NCI-H2107 treated with DMSO at 0.1 percent for 48 hours (cell line): ENCODE measurements around the gene NECTIN3.
A peak's percentile ranks its signal among the peaks of the same experiment; 100 is the strongest.

ENCODE experiments used
- DNase-seq: peaks from one replicate; lab custom pipeline; 2025; ENCODE audit not compliant: unreplicated experiment; lab: John Stamatoyannopoulos, UW

Gene NECTIN3

DNA sequence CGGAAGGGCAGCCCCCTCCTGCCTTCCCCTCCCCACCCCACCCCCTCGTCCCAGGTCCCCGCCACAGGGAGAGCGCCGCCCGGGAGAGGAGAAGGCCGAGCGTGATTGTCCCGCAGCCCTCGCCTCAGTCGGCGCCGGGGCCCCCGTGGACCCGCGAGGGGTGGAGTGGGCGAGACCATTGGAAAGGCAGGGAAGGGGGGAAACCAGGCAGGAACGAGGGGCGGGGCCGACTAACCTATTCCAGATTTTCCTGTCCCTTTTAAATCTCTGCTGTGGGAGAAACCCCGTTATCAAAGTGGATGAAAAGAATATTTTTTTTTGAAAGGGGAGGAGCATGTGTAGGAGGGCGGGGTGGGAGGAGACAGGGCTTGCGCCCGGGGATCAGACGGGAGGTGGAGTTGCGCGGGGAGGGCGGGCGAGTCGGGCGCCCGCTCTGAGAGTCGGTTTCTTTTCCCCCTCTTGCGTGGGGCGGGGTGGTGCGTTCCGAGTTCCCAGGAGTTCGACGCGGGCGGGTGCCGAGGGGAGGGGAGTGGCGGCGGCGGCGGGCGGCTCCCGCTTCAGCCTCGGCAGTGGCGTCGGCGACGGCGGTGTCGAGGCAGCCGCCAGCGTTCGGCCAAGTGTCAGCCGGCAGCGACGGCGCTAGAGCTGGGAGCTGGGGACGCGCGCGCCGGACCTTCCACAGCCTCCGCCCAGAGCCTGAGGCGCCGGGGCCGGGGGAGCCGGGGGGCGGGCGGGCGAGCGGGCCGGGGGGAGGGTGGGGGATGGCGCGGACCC is at the start of gene NECTIN3:
Gene NECTIN3, plus strand, starts transcription at position 560 of the 774 bp plus-strand sequence. Its CDS starts 202 bp downstream, at position 762.
- peak; percentile 19 for DNase-seq

DNA sequence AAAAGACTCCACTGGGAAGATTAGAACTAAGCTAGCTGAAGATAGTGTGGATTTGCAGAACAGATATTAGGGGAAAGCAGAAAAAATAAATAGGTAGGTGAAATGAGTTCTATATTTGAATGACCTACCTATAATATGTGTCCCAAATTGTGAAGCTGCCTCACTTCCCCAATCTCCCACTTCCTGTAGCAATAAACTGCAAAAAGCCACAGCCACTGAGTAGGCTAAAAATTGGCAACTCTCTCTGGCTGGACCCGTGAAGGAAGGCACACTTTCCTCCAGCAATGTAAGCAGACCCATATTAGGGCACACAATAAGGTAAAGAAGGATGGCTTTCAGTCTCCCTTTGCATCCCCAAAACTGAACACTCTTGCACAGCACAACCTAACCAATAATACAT is 43.7 kb upstream of the NECTIN3 start:
- DNase-seq, result no peak

GRCh38 chr3:111031538-111031937 is 40.1 kb upstream of the NECTIN3 start:
- DNase-seq, result no peak

GRCh38 chr3:111032677-111033076 is 38.9 kb upstream of the NECTIN3 start:
- DNase-seq, result no peak

- DNase-seq, result no peak
Observed at GRCh38 chr3:111033470-111034050, 38.1 kb upstream of the NECTIN3 start.

DNA sequence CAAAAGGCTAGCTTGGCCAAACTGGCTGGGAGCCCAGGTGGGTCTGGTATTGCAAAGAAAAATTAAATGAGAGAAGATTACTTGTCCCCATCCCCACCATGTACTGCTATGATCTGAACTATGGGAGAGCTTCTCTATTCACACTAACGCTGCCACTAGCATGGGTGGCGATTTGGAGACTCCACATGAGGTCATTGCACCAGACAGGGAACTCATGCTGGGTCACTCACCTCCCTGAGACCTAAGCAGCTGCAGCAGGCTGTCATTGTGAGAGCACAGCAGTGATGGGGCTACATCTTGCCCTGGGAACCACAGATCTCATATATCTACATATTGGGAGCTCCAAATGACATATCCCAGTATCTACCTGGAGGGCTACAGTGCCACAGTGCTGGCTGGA is 36.3 kb upstream of the NECTIN3 start:
- DNase-seq, result no peak

DNA sequence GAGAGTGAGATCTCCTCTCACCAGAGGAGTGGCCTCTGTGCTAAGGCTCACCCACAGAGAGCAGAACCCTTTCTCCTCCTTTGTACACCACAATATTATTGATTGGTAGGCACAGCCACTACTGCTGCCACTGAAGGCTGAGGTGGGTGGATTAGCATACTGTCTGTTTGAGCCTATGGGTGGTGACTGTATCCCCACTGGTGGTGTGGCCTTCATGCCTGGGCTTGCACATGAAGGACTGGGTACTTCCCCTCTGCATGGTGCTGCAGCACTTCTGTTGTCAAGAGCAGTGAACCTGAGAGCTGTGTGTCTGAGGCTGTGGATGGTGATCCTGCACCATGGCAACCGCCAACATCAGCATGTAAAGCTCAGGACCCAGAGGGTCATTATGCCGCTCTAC is 35.7 kb upstream of the NECTIN3 start:
- DNase-seq, result no peak

DNA sequence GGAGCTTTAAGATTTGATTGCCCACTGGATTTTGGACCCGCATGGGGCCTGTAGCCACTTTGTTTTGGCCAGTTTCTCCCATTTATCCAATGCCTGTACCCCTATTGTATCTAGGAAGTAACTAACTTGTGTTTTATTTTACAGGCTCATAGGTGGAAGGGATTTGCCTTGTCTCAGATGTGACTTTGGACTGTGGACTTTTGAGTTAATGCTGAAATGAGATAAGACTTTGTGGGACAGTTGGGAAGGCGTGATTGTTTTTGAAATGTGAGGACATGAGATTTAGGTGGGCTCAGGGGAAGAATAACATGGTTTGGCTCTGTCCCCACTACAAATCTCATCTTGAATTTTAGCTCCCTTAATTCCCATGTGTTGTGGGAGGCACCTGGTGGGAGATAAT is 30.7 kb upstream of the NECTIN3 start:
- DNase-seq, result no peak

- DNase-seq, result no peak
Observed at GRCh38 chr3:111045564-111045963, 26.1 kb upstream of the NECTIN3 start.

DNA sequence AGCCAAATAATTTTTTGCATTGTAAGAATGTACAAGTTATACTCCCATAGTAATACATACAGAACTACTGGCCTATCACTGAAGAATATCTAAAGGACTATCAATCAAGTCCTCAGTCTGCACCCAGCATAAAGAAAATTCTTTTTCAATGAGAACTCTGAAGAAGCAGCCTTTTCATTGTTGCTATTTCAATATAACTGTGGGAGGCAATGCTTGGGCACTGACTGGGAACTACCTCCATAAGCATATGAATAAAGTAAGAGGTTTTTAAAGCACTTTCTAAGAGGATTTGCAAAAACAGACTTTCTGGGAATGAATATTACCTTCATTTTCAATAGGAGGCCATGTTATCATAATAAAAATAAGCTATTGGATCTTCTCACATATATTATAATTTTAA is 24.6 kb upstream of the NECTIN3 start:
- DNase-seq, result no peak

- no peak for DNase-seq
Observed at GRCh38 chr3:111047812-111048435, 23.7 kb upstream of the NECTIN3 start.

- DNase-seq, result no peak
Observed at GRCh38 chr3:111051354-111051753, 20.3 kb upstream of the NECTIN3 start.

- no peak for DNase-seq
Observed at GRCh38 chr3:111068574-111068973, 3.0 kb upstream of the NECTIN3 start.

DNA sequence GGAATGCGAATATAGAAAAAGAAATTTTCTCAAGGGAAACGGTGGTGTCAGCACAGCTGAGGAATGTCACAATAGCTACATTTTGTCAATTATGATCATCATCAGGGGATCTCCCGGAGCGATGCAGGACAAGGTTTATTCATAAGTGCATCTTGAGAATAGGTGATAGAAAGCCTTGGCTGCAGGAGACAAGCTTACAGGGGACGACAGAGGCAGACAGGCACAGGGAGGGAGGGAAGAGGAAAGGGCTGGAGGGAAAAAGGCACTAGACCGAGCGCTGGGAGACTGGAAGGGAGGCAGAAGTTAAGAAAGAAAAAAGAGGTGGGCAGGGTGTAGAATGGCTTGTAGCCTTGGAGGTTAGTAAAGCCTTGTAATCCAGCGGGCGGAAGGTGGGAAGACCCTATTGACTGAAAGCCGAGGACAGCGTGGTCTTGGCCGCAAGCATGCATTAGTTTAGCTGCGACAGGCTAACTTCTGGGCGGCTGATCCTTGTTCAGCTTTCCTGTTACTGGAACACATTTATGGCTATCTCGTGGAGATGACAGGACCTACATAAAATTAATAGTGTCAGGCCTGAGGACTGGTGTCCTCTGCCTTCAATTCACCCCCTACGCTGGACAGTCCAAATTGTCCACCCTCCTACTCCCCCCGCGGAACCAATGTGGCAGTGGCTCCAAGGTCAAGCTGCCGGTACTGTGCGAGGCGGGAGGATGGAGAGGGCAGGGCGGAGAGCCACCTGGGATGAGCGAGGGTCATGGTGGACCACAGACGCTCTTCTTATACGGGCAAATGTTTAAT is 1.4 kb upstream of the NECTIN3 start:
- no peak for DNase-seq

DNA sequence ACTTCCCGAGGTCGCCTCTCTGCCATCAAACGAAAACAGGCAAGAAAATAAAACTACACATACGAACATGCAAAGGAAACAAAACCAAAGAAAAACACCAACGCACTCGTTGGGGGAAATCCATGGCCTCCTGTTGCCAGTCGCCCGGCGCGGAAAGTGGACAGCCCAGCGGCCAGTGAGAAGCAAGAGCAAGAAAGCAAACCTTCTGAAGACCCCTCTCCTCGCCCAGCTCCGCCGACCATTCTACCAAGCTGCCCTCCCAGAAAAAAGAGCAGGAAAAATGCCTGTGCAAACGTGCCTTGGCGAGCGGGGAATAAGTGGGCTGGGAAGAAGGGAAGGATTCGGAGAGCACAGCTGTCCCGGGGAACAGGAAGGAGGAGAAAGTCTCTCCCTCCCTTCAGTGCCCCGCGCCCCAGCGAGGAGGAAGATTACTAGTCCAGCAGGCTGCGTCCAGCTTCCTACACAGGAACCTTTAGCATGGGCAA is 802 bp upstream of the NECTIN3 start:
- DNase-seq, result no peak

DNA sequence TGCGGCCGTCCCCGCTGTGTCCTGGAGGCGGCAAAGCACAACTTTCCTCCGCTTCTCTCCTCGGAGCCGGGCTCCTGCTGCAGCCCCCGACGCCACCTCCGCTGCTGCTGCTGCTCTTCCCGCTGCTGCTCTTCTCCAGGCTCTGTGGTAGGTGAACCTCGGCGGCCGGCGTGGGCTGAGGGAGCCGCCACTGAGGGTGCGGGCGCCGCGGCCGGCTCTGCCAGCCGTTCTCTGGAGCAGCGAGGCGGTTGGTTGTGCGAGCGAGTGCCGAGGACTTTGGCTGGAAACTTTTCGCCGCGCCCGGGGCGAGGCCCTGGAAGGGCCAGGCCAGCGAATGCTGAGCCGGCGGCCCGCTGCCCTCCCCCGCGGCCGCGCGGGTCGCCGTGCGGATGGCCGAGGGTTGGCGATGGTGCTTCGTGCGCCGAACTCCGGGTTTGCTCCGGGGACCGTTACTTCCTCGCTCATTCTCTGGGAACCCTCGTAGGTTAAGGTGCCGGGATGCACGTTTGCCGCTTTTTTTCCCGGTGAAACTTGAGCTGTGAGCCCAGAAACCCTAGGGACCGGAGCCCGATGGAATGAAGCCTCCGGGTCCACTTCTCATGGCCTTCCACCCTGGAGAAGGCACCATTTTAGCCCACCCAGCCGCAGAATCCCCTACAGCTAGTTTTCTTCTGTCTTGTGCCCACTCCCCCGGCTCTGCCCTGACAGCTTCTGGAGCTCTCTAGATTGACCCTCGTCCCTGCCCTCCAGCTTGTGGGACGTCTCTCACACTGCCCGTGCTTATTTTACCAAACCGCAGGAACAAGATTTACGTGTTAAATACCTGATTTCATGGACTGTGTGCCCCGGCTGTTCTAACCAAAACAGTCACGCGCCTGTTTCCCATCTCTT is 660 bp downstream of the NECTIN3 start:
- DNase-seq, result no peak

- no peak for DNase-seq
Observed at GRCh38 chr3:111073218-111073617, 1.6 kb downstream of the NECTIN3 start.

DNA sequence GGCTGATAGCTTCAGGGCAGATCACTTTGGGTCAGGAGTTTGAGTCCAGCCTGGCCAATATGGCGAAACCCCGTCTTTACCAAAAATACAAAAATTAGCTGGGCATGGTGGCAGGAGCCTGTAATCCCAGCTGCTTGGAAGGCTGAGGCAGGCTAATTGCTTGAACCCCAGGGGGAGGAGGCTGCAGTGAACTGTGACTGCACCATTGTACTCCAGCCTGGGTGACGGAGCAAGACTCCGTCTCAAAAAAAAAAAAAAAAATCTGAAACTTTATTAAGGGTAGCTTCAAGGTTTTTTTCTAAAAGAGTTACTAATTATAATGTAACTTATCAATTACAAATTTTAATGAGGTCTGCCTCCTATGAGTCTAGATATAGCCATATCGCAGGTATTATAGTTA is 5.1 kb downstream of the NECTIN3 start:
- DNase-seq, result no peak

DNA sequence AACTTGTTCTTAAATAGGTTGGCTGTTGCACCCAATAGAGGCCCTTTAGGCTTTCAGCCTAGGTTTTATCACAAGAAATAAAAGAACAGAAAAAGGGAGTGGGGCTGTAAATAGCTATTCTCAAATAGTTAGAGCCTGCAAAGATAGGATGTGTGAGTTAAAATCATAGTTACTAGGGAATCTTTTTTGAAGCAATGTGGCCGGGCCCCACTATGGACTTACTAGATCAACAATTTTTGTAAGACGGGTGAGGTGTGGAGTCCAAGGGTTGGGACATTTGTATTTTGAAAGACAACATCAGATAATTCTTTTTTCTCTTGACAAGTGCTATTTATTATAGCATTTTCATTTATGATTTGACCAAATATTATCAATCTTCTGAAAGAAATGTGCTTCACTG is 5.8 kb downstream of the NECTIN3 start:
- DNase-seq, result no peak

DNA sequence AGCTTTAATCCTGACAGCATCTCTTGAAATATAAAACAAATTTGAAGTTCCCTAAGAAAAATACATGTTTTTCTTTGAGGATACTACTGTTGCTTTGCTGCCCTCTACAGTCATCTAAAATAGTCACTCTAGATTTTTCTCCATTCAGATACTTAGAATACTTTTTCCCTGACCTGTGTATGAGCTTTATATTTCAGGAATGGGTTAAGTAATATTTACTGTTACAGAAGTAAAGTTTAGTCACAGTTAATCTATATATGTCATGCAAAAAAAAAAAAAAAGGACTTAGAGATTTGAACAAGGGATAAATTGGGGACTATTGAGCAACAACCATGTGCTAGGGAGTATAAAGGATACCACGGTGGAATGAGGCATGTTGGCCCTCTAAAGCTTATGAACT is 8.8 kb downstream of the NECTIN3 start:
- DNase-seq, result no peak
